SJCRH30 (cell line): ENCODE data around the gene HOXB1. TPM values are rescaled to one million over a fixed set of nuclear protein-coding genes. Genes with fewer than 3 reads are reported as not detected.

Source experiments
- DNase-seq, 2 experiments: peaks; one replicate each; pipeline ENCODE4 v3.0.0-alpha.2; 2015 to 2020
- H3K27ac ChIP-seq: fragments of 250-450 bp; sonication (Bioruptor Pico); 2 replicates; pipeline ENCODE4 v1.5.1; 2020; ENCODE audit warnings: mild to moderate bottlenecking, moderate library complexity
- H3K27me3 ChIP-seq: fragments of 250-450 bp; sonication (Bioruptor Pico); 2 replicates; pipeline ENCODE4 v1.5.1; 2020; ENCODE audit warnings: mild to moderate bottlenecking, moderate library complexity
- H3K36me3 ChIP-seq: fragments of 250-450 bp; sonication (Bioruptor Pico); 2 replicates; pipeline ENCODE4 v1.5.1; 2020; ENCODE audit warnings: mild to moderate bottlenecking, moderate library complexity
- H3K4me1 ChIP-seq: fragments of 250-450 bp; sonication (Bioruptor Pico); 2 replicates; pipeline ENCODE4 v1.5.1; 2020; ENCODE audit warnings: mild to moderate bottlenecking, moderate library complexity
- H3K4me3 ChIP-seq: fragments of 250-450 bp; sonication (Bioruptor Pico); 2 replicates; pipeline ENCODE4 v1.5.1; 2020; ENCODE audit warnings: mild to moderate bottlenecking, moderate library complexity
- H3K9me3 ChIP-seq: fragments of 250-450 bp; sonication (Bioruptor Pico); replicated peaks from 2 replicates; pipeline ENCODE4 v1.5.1; 2020; ENCODE audit warnings: mild to moderate bottlenecking, moderate library complexity
- total RNA-seq: library from RNA; depleted of rRNA; stranded (reverse); fragments of >200 nt; shearing (Covaris generic); gene quantifications from 2 replicates; pipeline ENCODE4 v1.2.3, GENCODE V29; 2014

The HOXB1 gene
- total RNA-seq, 1 experiment from 2014 or later: not detected

GRCh38 chr17:48563385-48563838 lies 32.6 kb upstream of the HOXB1 start:
- no peaks in the 10 kb centered on the region for H3K27me3 ChIP-seq
- H3K4me3 ChIP-seq: no peak overlapping the region
- no peak for DNase-seq
- H3K36me3 ChIP-seq: no peaks in the 10 kb centered on the region
- H3K9me3 ChIP-seq: no peaks in the 10 kb centered on the region
- H3K4me1 ChIP-seq: 0 out of 2 replicates have a peak, but pooled peaks cover 4% of the 10 kb centered on the region
- no peak overlapping the region for H3K27ac ChIP-seq

- Histone ChIP-seq H3K36me3 (no peaks in the 10 kb centered on the region), H3K4me1 (0 out of 2 replicates have a peak, but pooled peaks cover 4% of the 10 kb centered on the region), H3K27me3 (no peaks in the 10 kb centered on the region), H3K27ac (no peak overlapping the region), H3K9me3 (no peaks in the 10 kb centered on the region), H3K4me3 (no peak overlapping the region)
- no peak for DNase-seq
Observed at GRCh38 chr17:48562934-48563333, 32.1 kb upstream of the HOXB1 start.

- Histone ChIP-seq H3K9me3 (no peaks in the 10 kb centered on the region), H3K4me3 (no peak overlapping the region), H3K4me1 (no peaks in the 10 kb centered on the region), H3K27me3 (no peaks in the 10 kb centered on the region), H3K36me3 (no peaks in the 10 kb centered on the region), H3K27ac (no peak overlapping the region)
- no peak for DNase-seq
Observed at GRCh38 chr17:48561884-48562810, 31.3 kb upstream of the HOXB1 start.

- Histone ChIP-seq H3K4me1 (peaks cover 10% of the 10 kb centered on the region), H3K9me3 (no peaks in the 10 kb centered on the region), H3K4me3 (no peak overlapping the region), H3K36me3 (no peaks in the 10 kb centered on the region), H3K27ac (no peak overlapping the region), H3K27me3 (no peaks in the 10 kb centered on the region)
- DNase-seq: no peak
Observed at GRCh38 chr17:48559840-48560817, 29.3 kb upstream of the HOXB1 start.

- Histone ChIP-seq H3K4me3 (no peak overlapping the region), H3K4me1 (peaks cover 16% of the 10 kb centered on the region), H3K27ac (no peak overlapping the region), H3K36me3 (no peaks in the 10 kb centered on the region), H3K9me3 (no peaks in the 10 kb centered on the region), H3K27me3 (no peaks in the 10 kb centered on the region)
- no peak for DNase-seq
Observed at GRCh38 chr17:48559122-48559839, 28.5 kb upstream of the HOXB1 start.

GRCh38 chr17:48558831-48559121 lies 28.0 kb upstream of the HOXB1 start:
- Histone ChIP-seq H3K4me1 (peaks cover 16% of the 10 kb centered on the region), H3K4me3 (no peak overlapping the region), H3K27me3 (no peaks in the 10 kb centered on the region), H3K27ac (no peak overlapping the region), H3K9me3 (no peaks in the 10 kb centered on the region), H3K36me3 (no peaks in the 10 kb centered on the region)
- no peak for DNase-seq

- Histone ChIP-seq H3K36me3 (no peaks in the 10 kb centered on the region), H3K4me3 (no peak overlapping the region), H3K27ac (no peak overlapping the region), H3K4me1 (peaks cover 16% of the 10 kb centered on the region), H3K27me3 (no peaks in the 10 kb centered on the region), H3K9me3 (no peaks in the 10 kb centered on the region)
- no peak for DNase-seq
Observed at GRCh38 chr17:48558057-48558830, 27.4 kb upstream of the HOXB1 start.

- Histone ChIP-seq H3K27ac (no peak overlapping the region), H3K9me3 (no peaks in the 10 kb centered on the region), H3K27me3 (no peaks in the 10 kb centered on the region), H3K36me3 (peaks cover 5% of the 10 kb centered on the region; the same call in 1 of the 2 replicates), H3K4me3 (no peak overlapping the region), H3K4me1 (peaks cover 16% of the 10 kb centered on the region)
- no peak for DNase-seq
Observed at GRCh38 chr17:48556576-48557401, 26.0 kb upstream of the HOXB1 start.

GRCh38 chr17:48556229-48556575 lies 25.4 kb upstream of the HOXB1 start:
- peaks cover 10% of the 10 kb centered on the region; the same call in 1 of the 2 replicates for H3K36me3 ChIP-seq
- H3K27ac ChIP-seq: no peak overlapping the region

GRCh38 chr17:48555258-48556228 lies 24.7 kb upstream of the HOXB1 start:
- H3K27me3 ChIP-seq: no peaks in the 10 kb centered on the region
- H3K4me1 ChIP-seq: peaks cover 16% of the 10 kb centered on the region
- no peaks in the 10 kb centered on the region for H3K9me3 ChIP-seq
- peak; percentile 59 to 70 for DNase-seq
- H3K36me3 ChIP-seq: peaks cover 10% of the 10 kb centered on the region; the same call in 1 of the 2 replicates
- H3K27ac ChIP-seq: peak overlapping the region; percentile 52
- H3K4me3 ChIP-seq: peak overlapping the region; percentile 62

More at GRCh38 chr17:48556229-48556575, 25.4 kb upstream of the HOXB1 start:
- Histone ChIP-seq H3K4me3 (peak overlapping the region; percentile 62), H3K4me1 (peaks cover 16% of the 10 kb centered on the region), H3K9me3 (no peaks in the 10 kb centered on the region), H3K27me3 (no peaks in the 10 kb centered on the region)
- DNase-seq: no peak

- peak overlapping the region; percentile 52 for H3K27ac ChIP-seq
- no peaks in the 10 kb centered on the region for H3K9me3 ChIP-seq
- peaks cover 10% of the 10 kb centered on the region; the same call in 1 of the 2 replicates for H3K36me3 ChIP-seq
- DNase-seq: no peak
- no peaks in the 10 kb centered on the region for H3K27me3 ChIP-seq
- peak overlapping the region; percentile 62 for H3K4me3 ChIP-seq
- H3K4me1 ChIP-seq: peaks cover 16% of the 10 kb centered on the region
Observed at GRCh38 chr17:48554412-48555257, 23.8 kb upstream of the HOXB1 start.
